RWPE1 (cell line): Measurements from ENCODE around the gene BTBD9.

Source experiments
- CTCF ChIA-PET: fragments of 350-600 bp; sonication (Branson Sonifier 250); formaldehyde crosslinking; extraction: SDS; loops from one replicate; lab custom pipeline; 2021; lab: Yijun Ruan, JAX
- POLR2A ChIA-PET: fragments of 400-600 bp; formaldehyde crosslinking; extraction: SDS; loops from one replicate; lab custom pipeline; 2020; ENCODE audit warnings: antibody characterized with exemption; ENCODE audit not compliant: low non-redundant PET; lab: Yijun Ruan, JAX
- DNase-seq: peaks from one replicate; pipeline ENCODE4 v3.0.0; 2012; ENCODE audit warnings: low spot score
- H3K27ac ChIP-seq: fragments of 450-650 bp; 2 replicates; pipeline ENCODE4 v1.5.1; 2017
- CTCF ChIP-seq: fragments of 450-650 bp; conservative IDR thresholded peaks from 2 replicates; pipeline ENCODE4 v1.5.1; 2017; ENCODE audit warnings: low read depth, mild to moderate bottlenecking

The BTBD9 gene

DNA sequence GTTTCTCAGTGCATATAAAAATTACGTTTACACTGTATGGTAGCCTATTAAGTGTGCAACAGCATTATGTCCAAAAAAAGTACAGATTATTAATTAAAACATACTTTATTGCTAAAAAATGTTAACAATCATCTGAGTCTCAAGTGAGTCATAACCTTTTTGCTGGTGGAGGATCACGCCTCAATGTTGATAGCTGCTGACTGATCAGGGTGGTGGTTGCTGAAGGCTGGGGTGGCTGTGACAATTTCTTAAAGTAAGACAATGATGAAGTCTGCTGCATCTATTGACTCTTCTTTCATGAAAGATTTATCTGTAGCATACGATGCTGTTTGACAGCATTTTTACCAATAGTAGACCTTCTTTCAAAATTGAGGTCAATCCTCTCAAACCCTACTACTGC lies 155.1 kb downstream of the BTBD9 start:
- ChIA-PET CTCF (no interaction called here), POLR2A (no interaction called here)
- TF ChIP-seq CTCF = no peak
- no peak for DNase-seq
- H3K27ac ChIP-seq = no peak overlapping the region

GRCh38 chr6:38483526-38483925 lies 156.2 kb downstream of the BTBD9 start:
- no peak for TF ChIP-seq CTCF
- ChIA-PET CTCF (no interaction called here), POLR2A (no interaction called here)
- DNase-seq = no peak
- no peak overlapping the region for H3K27ac ChIP-seq

DNA sequence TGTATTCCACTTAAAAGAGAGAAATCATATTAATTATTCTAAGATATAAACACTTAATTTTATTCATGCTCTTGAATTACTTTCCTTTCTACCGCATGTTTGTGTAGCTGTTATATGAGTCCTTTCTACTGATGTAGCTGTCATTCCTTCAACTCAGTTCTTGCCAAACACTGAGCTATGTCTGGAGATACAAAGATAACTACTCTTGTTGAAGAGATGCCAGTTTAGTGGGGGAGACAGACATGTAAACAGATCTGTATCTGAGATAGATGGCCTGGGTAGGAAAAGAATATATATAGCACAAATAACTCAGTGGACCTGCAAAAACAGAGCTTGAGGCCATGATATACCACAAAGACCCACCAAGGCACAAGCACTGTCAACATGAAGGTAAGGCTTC lies 157.3 kb downstream of the BTBD9 start:
- no peak overlapping the region for H3K27ac ChIP-seq
- no peak for TF ChIP-seq CTCF
- POLR2A ChIA-PET = no interaction called here
- DNase-seq = no peak
- CTCF ChIA-PET = interaction anchor here (0.9 to 1.2 kb wide), 2 partner anchors 11 to 15 kb away, joined by 4 to 5 read pairs; no protein-coding TSS in a partner anchor

DNA sequence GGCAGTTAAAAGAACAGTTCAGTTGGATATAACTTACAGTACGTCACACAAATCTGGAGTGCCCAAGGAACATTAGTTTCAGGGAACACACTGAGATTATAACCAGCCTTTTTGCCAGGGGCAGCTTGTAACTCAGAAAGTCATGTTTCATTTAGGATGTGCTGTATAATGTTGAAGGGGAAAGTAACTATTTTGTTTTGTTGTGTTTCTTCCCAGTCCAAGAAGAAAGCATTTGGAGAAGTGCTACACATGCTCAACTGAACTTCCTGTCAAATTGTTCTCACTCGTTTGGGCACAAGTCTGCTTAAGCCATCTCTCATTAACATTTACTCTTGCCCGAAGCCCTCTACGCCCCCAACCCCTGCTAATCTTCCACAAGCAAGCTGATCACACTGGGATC lies 157.9 kb downstream of the BTBD9 start:
- CTCF ChIA-PET = interaction anchor here (0.9 kb wide), 1 partner anchor 12 kb away, joined by 5 read pairs; no protein-coding TSS in a partner anchor
- POLR2A ChIA-PET = no interaction called here
- H3K27ac ChIP-seq = no peak overlapping the region
- no peak for TF ChIP-seq CTCF
- DNase-seq = no peak

DNA sequence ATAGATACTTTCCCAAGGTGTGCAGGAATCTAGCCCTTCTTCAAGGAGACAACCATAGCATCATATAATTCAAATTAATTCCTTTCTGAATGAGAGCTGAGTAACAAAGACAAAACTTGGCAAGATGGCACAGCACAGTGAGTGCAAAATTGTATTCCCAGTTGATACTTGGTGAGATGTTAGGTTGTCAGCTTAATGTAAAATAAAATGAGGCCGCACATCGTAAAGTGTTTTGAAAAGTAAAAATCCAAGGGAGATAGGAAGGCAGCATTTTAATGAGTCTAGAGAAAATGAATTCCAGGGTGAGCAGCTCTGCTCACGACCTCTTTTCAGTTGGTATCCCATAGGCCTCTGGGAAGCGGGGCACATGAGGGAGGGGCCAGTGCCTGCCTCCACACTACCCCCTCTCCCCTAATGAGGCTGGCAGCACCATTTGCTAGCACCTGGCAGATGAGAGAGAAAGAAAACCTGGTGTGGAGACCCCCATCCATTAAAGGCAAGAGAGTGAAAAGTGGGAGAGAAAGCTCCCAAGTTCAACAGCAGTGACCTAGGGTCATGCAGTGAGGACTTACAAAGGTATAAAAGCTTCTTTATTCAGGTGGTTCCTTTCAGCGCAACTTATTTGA lies 158.4 kb downstream of the BTBD9 start:
- DNase-seq = no peak
- no peak overlapping the region for H3K27ac ChIP-seq
- no peak for TF ChIP-seq CTCF
- POLR2A ChIA-PET = no interaction called here
- CTCF ChIA-PET = no interaction called here

GRCh38 chr6:38480036-38480435 lies 159.7 kb downstream of the BTBD9 start:
- no peak for TF ChIP-seq CTCF
- CTCF ChIA-PET = interaction anchor here (0.6 kb wide), 1 partner anchor 356 kb away, joined by 4 read pairs; no protein-coding TSS in a partner anchor
- POLR2A ChIA-PET = no interaction called here
- H3K27ac ChIP-seq = no peak overlapping the region
- DNase-seq = no peak
